GM21528 (cell line): ENCODE measurements around the gene SRCIN1.
"Not testable (repeated sequence)": the region's sequence is repeated elsewhere in the genome, so short reads cannot be mapped to it uniquely, and the experiment has no call there.

ENCODE experiments used
- ATAC-seq: cut with Tn5 transposase; IDR thresholded peaks from one replicate; pipeline ENCODE4 v1.9.1; 2021; ENCODE audit warnings: mild to moderate bottlenecking, moderate library complexity; ENCODE audit not compliant: unreplicated experiment, low FRiP score

Gene SRCIN1

GRCh38 chr17:38492067-38493040 lies 113.4 kb downstream of the SRCIN1 start:
- not testable (repeated sequence) for ATAC-seq

- not testable (repeated sequence) for ATAC-seq
Observed at GRCh38 chr17:38491346-38492066, 114.2 kb downstream of the SRCIN1 start.

GRCh38 chr17:38489774-38490173 lies 116.0 kb downstream of the SRCIN1 start:
- ATAC-seq = not testable (repeated sequence)

GRCh38 chr17:38485681-38486298 lies 120.0 kb downstream of the SRCIN1 start:
- ATAC-seq = peak; percentile 60

- ATAC-seq = no peak
Observed at GRCh38 chr17:38485146-38485468, 120.6 kb downstream of the SRCIN1 start.

GRCh38 chr17:38484242-38485145 lies 121.3 kb downstream of the SRCIN1 start:
- ATAC-seq = not testable (repeated sequence)

GRCh38 chr17:38482700-38483043 lies 123.1 kb downstream of the SRCIN1 start:
- ATAC-seq = not testable (repeated sequence)

- not testable (repeated sequence) for ATAC-seq
Observed at GRCh38 chr17:38482039-38482699, 123.6 kb downstream of the SRCIN1 start.
